HL-60 (cell line): ENCODE results near the gene ESYT2.

ENCODE experiments used
- DNase-seq, 2 experiments: peaks; one replicate each; pipeline ENCODE4 v3.0.0-alpha.2; 2010 to 2020; ENCODE audit warnings: low read depth in 1 of 2, low spot score in 1 of 2
- H3K27ac ChIP-seq: fragments of 250-450 bp; sonication (Bioruptor Pico); replicated peaks from 2 replicates; pipeline ENCODE4 v1.5.1; 2020; ENCODE audit warnings: mild to moderate bottlenecking, moderate library complexity
- H3K27me3 ChIP-seq: fragments of 250-450 bp; sonication (Bioruptor Pico); 2 replicates; pipeline ENCODE4 v1.5.1; 2021; ENCODE audit warnings: mild to moderate bottlenecking, moderate library complexity; ENCODE audit not compliant: insufficient read depth, poor library complexity, severe bottlenecking
- H3K4me3 ChIP-seq: replicated peaks from 2 replicates; pipeline ENCODE4 v1.5.1; 2011; ENCODE audit warnings: mild to moderate bottlenecking, control low read depth, low read length; ENCODE audit not compliant: insufficient read depth
- GABPA ChIP-seq: IDR thresholded peaks from 2 replicates; pipeline ENCODE4 v1.6.1; 2012; ENCODE audit warnings: low read depth
- POLR2AphosphoS5 ChIP-seq: IDR thresholded peaks from 2 replicates; pipeline ENCODE4 v1.6.1; 2012; ENCODE audit warnings: low read depth
- SPI1 ChIP-seq: IDR thresholded peaks from 2 replicates; pipeline ENCODE4 v1.6.1; 2012; ENCODE audit warnings: low read depth, mild to moderate bottlenecking, borderline replicate concordance
- TF ChIP-seq, protein P1 (sequence below): IDR thresholded peaks from one replicate; pipeline ENCODE4 v1.5.1; 2011; ENCODE audit warnings: low read length, control low read depth, inconsistent platforms; ENCODE audit not compliant: insufficient read depth
- TF ChIP-seq, protein P2 (sequence below): IDR thresholded peaks from 2 replicates; pipeline ENCODE4 v1.6.1; 2012; ENCODE audit warnings: low read depth; ENCODE audit not compliant: insufficient replicate concordance

The ESYT2 gene

DNA sequence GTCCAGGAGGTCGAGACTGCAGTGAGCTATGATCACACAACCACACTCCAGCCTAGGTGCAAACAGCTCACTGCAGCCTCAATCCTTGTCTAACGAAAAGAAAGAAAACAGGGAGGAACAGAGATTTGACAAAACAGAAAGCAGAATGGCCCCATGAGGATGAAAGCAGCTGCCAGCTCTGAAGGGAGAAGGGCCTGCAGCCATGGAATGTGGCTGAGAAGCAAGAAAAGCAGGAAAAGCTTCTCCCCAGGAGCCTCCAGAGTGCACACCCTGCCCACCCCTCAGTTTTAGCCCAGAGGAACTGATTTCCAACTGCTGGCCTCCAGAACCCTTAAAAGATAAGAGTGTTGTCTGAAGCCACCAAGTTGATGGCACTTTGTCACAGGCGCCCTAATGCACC lies 13.0 kb downstream of the ESYT2 start:
- H3K27me3 ChIP-seq: no peaks in the 10 kb centered on the region
- no peak overlapping the region for H3K4me3 ChIP-seq
- DNase-seq: no peak
- TF ChIP-seq, protein P1, sequence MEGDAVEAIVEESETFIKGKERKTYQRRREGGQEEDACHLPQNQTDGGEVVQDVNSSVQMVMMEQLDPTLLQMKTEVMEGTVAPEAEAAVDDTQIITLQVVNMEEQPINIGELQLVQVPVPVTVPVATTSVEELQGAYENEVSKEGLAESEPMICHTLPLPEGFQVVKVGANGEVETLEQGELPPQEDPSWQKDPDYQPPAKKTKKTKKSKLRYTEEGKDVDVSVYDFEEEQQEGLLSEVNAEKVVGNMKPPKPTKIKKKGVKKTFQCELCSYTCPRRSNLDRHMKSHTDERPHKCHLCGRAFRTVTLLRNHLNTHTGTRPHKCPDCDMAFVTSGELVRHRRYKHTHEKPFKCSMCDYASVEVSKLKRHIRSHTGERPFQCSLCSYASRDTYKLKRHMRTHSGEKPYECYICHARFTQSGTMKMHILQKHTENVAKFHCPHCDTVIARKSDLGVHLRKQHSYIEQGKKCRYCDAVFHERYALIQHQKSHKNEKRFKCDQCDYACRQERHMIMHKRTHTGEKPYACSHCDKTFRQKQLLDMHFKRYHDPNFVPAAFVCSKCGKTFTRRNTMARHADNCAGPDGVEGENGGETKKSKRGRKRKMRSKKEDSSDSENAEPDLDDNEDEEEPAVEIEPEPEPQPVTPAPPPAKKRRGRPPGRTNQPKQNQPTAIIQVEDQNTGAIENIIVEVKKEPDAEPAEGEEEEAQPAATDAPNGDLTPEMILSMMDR: no peak
- TF ChIP-seq SPI1 (no peak), POLR2AphosphoS5 (no peak), GABPA (no peak)
- TF ChIP-seq, protein P2, sequence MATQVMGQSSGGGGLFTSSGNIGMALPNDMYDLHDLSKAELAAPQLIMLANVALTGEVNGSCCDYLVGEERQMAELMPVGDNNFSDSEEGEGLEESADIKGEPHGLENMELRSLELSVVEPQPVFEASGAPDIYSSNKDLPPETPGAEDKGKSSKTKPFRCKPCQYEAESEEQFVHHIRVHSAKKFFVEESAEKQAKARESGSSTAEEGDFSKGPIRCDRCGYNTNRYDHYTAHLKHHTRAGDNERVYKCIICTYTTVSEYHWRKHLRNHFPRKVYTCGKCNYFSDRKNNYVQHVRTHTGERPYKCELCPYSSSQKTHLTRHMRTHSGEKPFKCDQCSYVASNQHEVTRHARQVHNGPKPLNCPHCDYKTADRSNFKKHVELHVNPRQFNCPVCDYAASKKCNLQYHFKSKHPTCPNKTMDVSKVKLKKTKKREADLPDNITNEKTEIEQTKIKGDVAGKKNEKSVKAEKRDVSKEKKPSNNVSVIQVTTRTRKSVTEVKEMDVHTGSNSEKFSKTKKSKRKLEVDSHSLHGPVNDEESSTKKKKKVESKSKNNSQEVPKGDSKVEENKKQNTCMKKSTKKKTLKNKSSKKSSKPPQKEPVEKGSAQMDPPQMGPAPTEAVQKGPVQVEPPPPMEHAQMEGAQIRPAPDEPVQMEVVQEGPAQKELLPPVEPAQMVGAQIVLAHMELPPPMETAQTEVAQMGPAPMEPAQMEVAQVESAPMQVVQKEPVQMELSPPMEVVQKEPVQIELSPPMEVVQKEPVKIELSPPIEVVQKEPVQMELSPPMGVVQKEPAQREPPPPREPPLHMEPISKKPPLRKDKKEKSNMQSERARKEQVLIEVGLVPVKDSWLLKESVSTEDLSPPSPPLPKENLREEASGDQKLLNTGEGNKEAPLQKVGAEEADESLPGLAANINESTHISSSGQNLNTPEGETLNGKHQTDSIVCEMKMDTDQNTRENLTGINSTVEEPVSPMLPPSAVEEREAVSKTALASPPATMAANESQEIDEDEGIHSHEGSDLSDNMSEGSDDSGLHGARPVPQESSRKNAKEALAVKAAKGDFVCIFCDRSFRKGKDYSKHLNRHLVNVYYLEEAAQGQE: no peak
- H3K27ac ChIP-seq: no peak overlapping the region

DNA sequence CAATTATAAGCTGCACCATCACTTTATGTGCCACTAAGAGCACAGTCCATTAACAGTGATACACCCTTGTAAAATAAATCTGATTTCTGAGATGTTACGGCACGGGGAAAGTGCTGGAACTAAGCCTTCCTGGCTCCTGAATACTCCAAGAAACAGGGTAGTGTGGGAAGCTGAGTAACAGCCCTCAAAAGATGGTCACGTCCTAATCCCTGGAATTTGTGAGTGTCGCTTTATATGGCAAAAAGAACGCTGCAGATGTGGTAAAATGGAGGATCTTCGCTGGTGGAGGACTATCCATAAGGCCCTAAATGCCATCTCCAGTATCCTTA lies 13.5 kb downstream of the ESYT2 start:
- H3K27me3 ChIP-seq: no peaks in the 10 kb centered on the region
- H3K4me3 ChIP-seq: no peak overlapping the region
- TF ChIP-seq GABPA: no peak
- H3K27ac ChIP-seq: no peak overlapping the region
- no peak for DNase-seq

DNA sequence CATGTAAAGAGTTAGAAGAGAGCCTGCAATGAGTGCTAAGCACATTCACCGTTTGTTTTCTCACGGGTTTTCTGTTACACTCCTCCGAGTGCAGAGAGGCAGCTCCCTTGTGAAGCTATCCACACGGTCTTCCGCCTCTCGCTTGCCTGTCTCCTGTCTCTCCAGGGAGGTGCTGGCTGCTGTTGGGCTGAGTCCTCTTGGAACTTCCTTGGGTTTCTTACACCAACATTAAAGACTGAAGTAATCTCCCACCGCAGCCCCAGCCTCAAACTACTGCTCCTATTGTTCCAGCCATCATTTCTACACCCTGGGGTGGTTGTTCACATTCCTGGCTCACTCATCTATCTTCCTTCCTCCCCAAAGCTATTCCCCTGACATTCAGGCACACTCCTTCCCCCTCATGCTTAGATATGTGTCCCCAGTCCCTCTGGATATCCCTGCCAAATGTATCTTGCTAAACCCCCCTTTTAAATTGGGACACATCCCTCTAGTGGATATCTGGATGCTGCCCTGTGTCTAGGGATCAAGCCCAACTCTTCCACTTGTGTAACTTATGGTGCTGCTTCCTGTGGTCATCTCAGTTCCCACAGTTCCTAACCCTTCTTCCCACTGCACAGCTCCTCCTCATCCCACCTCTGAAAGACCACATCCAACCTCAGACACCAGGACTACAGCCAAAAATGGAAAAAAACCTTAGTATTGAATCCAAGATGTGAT lies 14.1 kb downstream of the ESYT2 start:
- Histone ChIP-seq H3K27me3 (no peaks in the 10 kb centered on the region), H3K27ac (no peak overlapping the region), H3K4me3 (no peak overlapping the region)
- TF ChIP-seq, protein P2: no peak
- no peak for TF ChIP-seq POLR2AphosphoS5
- TF ChIP-seq, protein P1: no peak
- no peak for TF ChIP-seq GABPA
- no peak for TF ChIP-seq SPI1
- peak in 1 of 2 experiments; percentile 10 for DNase-seq

DNA sequence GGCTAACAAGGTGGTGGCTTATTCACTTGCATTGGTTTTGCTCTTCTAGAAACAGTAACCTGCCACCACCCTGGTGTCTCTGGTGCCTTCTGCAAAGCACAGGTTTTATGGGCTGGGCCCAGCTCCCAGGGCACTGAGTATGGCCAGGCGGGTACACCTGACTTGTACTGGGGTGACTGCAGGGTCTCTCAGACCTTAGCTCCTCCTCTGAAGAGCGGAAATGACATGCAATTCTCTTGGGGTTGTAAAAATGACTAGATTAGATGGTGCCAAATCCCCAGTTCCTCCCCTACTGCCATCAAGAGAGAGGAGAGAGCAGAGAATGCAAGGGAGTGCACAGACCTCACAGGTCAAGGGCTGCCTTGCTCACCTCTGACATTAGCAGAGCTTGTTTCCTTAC lies 14.7 kb downstream of the ESYT2 start:
- Histone ChIP-seq H3K27ac (no peak overlapping the region), H3K27me3 (no peaks in the 10 kb centered on the region), H3K4me3 (no peak overlapping the region)
- TF ChIP-seq, protein P2: no peak
- TF ChIP-seq GABPA (no peak), SPI1 (no peak), POLR2AphosphoS5 (no peak)
- TF ChIP-seq, protein P1: no peak
- DNase-seq: no peak
